DND-41 (cell line): ENCODE results near the gene TTC39B.

ENCODE experiments used
- CTCF ChIP-seq: IDR thresholded peaks from 2 replicates; pipeline ENCODE4 v1.5.1; 2012; ENCODE audit warnings: borderline replicate concordance, low read length, moderate library complexity, mild to moderate bottlenecking; ENCODE audit not compliant: poor library complexity, severe bottlenecking; ENCODE audit errors: extremely low read depth
- EZH2 ChIP-seq: IDR thresholded peaks from 3 replicates; pipeline ENCODE4 v1.6.1; 2012; ENCODE audit warnings: borderline replicate concordance, low read depth, mild to moderate bottlenecking, moderate library complexity, low read length, inconsistent platforms; ENCODE audit not compliant: severe bottlenecking

GRCh38 chr9:15182101-15182551 is 124.9 kb downstream of the TTC39B start:
- no peak for TF ChIP-seq CTCF
- TF ChIP-seq EZH2: no peak
